GM23248 (cell line): ENCODE measurements around the gene TNFRSF12A. TPM values are rescaled to one million over a fixed set of nuclear protein-coding genes. Genes with fewer than 3 reads are reported as not detected.

Source experiments
- DNase-seq: peaks from one replicate; pipeline ENCODE4 v3.0.0-alpha.2; 2015
- H2AFZ ChIP-seq: fragments of 200-600 bp; sonication (generic); 2 replicates; pipeline ENCODE4 v1.6.1; 2016; ENCODE audit warnings: antibody characterized with exemption
- H3F3A ChIP-seq: fragments of 200-600 bp; sonication (generic); 2 replicates; pipeline ENCODE4 v1.6.1; 2016; ENCODE audit warnings: mild to moderate bottlenecking, antibody characterized with exemption, mixed run types; ENCODE audit not compliant: insufficient read depth
- H3K27ac ChIP-seq: fragments of 200-600 bp; sonication (generic); 2 replicates; pipeline ENCODE4 v1.5.1; 2016; ENCODE audit warnings: mild to moderate bottlenecking
- H3K27me3 ChIP-seq: fragments of 200-600 bp; sonication (generic); replicated peaks from 2 replicates; pipeline ENCODE4 v1.6.1; 2016; ENCODE audit warnings: mild to moderate bottlenecking; ENCODE audit not compliant: insufficient read depth
- H3K36me3 ChIP-seq: fragments of 200-600 bp; sonication (generic); 2 replicates; pipeline ENCODE4 v1.6.1; 2016; ENCODE audit warnings: low read depth, mild to moderate bottlenecking
- H3K4me1 ChIP-seq: fragments of 200-600 bp; sonication (generic); 2 replicates; pipeline ENCODE4 v1.6.1; 2016; ENCODE audit warnings: mild to moderate bottlenecking; ENCODE audit not compliant: insufficient read depth
- H3K4me2 ChIP-seq: fragments of 200-600 bp; sonication (generic); one replicate; pipeline ENCODE4 v1.6.1; 2016; ENCODE audit warnings: mild to moderate bottlenecking; ENCODE audit not compliant: unreplicated experiment
- H3K4me3 ChIP-seq: fragments of 200-600 bp; sonication (generic); 2 replicates; pipeline ENCODE4 v1.5.1; 2016; ENCODE audit warnings: mild to moderate bottlenecking
- H3K79me2 ChIP-seq: fragments of 200-600 bp; sonication (generic); 2 replicates; pipeline ENCODE4 v1.6.1; 2016; ENCODE audit warnings: mild to moderate bottlenecking; ENCODE audit not compliant: insufficient read depth
- H3K9ac ChIP-seq: fragments of 200-600 bp; sonication (generic); 2 replicates; pipeline ENCODE4 v1.6.1; 2016; ENCODE audit warnings: mild to moderate bottlenecking
- H3K9me2 ChIP-seq: fragments of 200-600 bp; sonication (generic); 2 replicates; pipeline ENCODE4 v1.6.1; 2016; ENCODE audit warnings: mixed run types, mild to moderate bottlenecking, moderate library complexity; ENCODE audit not compliant: insufficient read depth
- H3K9me3 ChIP-seq: fragments of 200-600 bp; sonication (generic); one replicate; pipeline ENCODE4 v1.6.1; 2017; ENCODE audit warnings: low read depth
- H4K20me1 ChIP-seq: fragments of 200-600 bp; sonication (generic); 2 replicates; pipeline ENCODE4 v1.6.0; 2016; ENCODE audit not compliant: insufficient read depth
- EZH2 ChIP-seq: fragments of 200-600 bp; sonication (generic); IDR thresholded peaks from 2 replicates; pipeline ENCODE4 v1.6.1; 2018; ENCODE audit warnings: antibody characterized with exemption, mild to moderate bottlenecking; ENCODE audit not compliant: insufficient read depth, poor library complexity, severe bottlenecking
- EZH2phosphoT487 ChIP-seq: fragments of 200-600 bp; sonication (generic); IDR thresholded peaks from 2 replicates; pipeline ENCODE4 v1.6.1; 2018; ENCODE audit warnings: antibody characterized with exemption, moderate library complexity, mild to moderate bottlenecking, low read depth; ENCODE audit not compliant: insufficient read depth
- WGBS, 2 experiments: methylation state at CpG; one replicate each; pipeline ENCODE4 v1.1.6; 2015 to 2017; ENCODE audit warnings: low lambda C conversion rate in 2 of 2, low coverage in 1 of 2; ENCODE audit errors: missing lambda C conversion rate in 2 of 2; 5-methylcytosine and 5-hydroxymethylcytosine counted together
- in situ Hi-C: fragments of 300-500 bp; cut with MboI; formaldehyde crosslinking; loops from 2 replicates; pipeline ENCODE4 v1.15.0; 2020
- polyA plus RNA-seq: library from polyadenylated mRNA; unstranded; fragments of >200 nt; fragmentation: Nextera tagmentation; extraction: Ambion mirVana; gene quantifications from 2 replicates; pipeline ENCODE4 v1.2.1, GENCODE V29; 2016
- total RNA-seq: library from RNA; depleted of rRNA; stranded (reverse); fragments of >200 nt; shearing (Covaris generic); gene quantifications from 2 replicates; pipeline ENCODE4 v1.2.3, GENCODE V29; 2014

The TNFRSF12A gene
- total and polyA plus RNA-seq, 2 experiments from 2014 or later: 735 to 864 TPM

- TF ChIP-seq EZH2phosphoT487 (no peak), EZH2 (no peak)
- in situ Hi-C loops: no loop called here
Observed at GRCh38 chr16:2976201-2976600, 44.0 kb upstream of the TNFRSF12A start.

GRCh38 chr16:2976673-2977072 lies 43.5 kb upstream of the TNFRSF12A start:
- no peak for TF ChIP-seq EZH2
- TF ChIP-seq EZH2phosphoT487: no peak

More at GRCh38 chr16:2976201-2976600, 44.0 kb upstream of the TNFRSF12A start:
- H3K36me3 ChIP-seq: no peaks in the 10 kb centered on the region
- H3F3A ChIP-seq: no peaks in the 10 kb centered on the region
- no peak for DNase-seq
- no peak overlapping the region for H3K9ac ChIP-seq
- H3K27ac ChIP-seq: no peak overlapping the region
- no peaks in the 10 kb centered on the region for H3K9me3 ChIP-seq
- no peaks in the 10 kb centered on the region for H3K79me2 ChIP-seq
- H3K9me2 ChIP-seq: no peaks in the 10 kb centered on the region
- no peak overlapping the region for H3K4me2 ChIP-seq
- H3K4me1 ChIP-seq: no peaks in the 10 kb centered on the region
- H2AFZ ChIP-seq: no peak overlapping the region
- H4K20me1 ChIP-seq: no peaks in the 10 kb centered on the region
- 91 to 92% methylated on average over 7 of the region's 7 CpGs for WGBS, 2 experiments
- H3K27me3 ChIP-seq: no peaks in the 10 kb centered on the region
- H3K4me3 ChIP-seq: no peak overlapping the region

GRCh38 chr16:2977440-2977839 lies 42.7 kb upstream of the TNFRSF12A start:
- H3K4me1 ChIP-seq: no peaks in the 10 kb centered on the region
- DNase-seq: no peak
- H4K20me1 ChIP-seq: no peaks in the 10 kb centered on the region
- H3K9me3 ChIP-seq: no peaks in the 10 kb centered on the region
- H3K27ac ChIP-seq: no peak overlapping the region
- H3K9ac ChIP-seq: no peak overlapping the region
- no peak overlapping the region for H3K4me2 ChIP-seq
- no peaks in the 10 kb centered on the region for H3K79me2 ChIP-seq
- 76 to 79% methylated on average over 6 of the region's 6 CpGs for WGBS, 2 experiments
- H3K36me3 ChIP-seq: no peaks in the 10 kb centered on the region
- TF ChIP-seq EZH2phosphoT487: no peak
- TF ChIP-seq EZH2: no peak
- no peak overlapping the region for H3K4me3 ChIP-seq
- H2AFZ ChIP-seq: no peak overlapping the region
- no peaks in the 10 kb centered on the region for H3F3A ChIP-seq
- in situ Hi-C loops: no loop called here
- no peaks in the 10 kb centered on the region for H3K27me3 ChIP-seq
- no peaks in the 10 kb centered on the region for H3K9me2 ChIP-seq

More at GRCh38 chr16:2976673-2977072, 43.5 kb upstream of the TNFRSF12A start:
- Histone ChIP-seq H2AFZ (no peak overlapping the region), H3F3A (no peaks in the 10 kb centered on the region), H3K36me3 (no peaks in the 10 kb centered on the region), H3K4me2 (no peak overlapping the region), H3K9me2 (no peaks in the 10 kb centered on the region), H3K27ac (no peak overlapping the region), H3K27me3 (no peaks in the 10 kb centered on the region), H3K9ac (no peak overlapping the region), H4K20me1 (no peaks in the 10 kb centered on the region), H3K9me3 (no peaks in the 10 kb centered on the region), H3K4me1 (no peaks in the 10 kb centered on the region), H3K4me3 (no peak overlapping the region), H3K79me2 (no peaks in the 10 kb centered on the region)
- in situ Hi-C loops: no loop called here
- WGBS, 2 experiments: 97 to 99% methylated on average over 6 to 15 of the region's 15 CpGs
- no peak for DNase-seq

GRCh38 chr16:2979669-2980226 lies 40.4 kb upstream of the TNFRSF12A start:
- H3K36me3 ChIP-seq: no peaks in the 10 kb centered on the region
- H3K4me1 ChIP-seq: no peaks in the 10 kb centered on the region
- no peaks in the 10 kb centered on the region for H3K79me2 ChIP-seq
- peak overlapping the region; percentile 97 for H3K9ac ChIP-seq
- no peaks in the 10 kb centered on the region for H3K27me3 ChIP-seq
- 2 to 3% methylated on average over 24 to 43 of the region's 43 CpGs for WGBS, 2 experiments
- no peaks in the 10 kb centered on the region for H4K20me1 ChIP-seq
- peak overlapping the region; percentile 87 for H3K4me2 ChIP-seq
- TF ChIP-seq EZH2 (no peak), EZH2phosphoT487 (no peak)
- in situ Hi-C loops: no loop called here
- DNase-seq: peak; percentile 50
- no peaks in the 10 kb centered on the region for H3F3A ChIP-seq
- peak overlapping the region; percentile 82 for H3K4me3 ChIP-seq
- H3K9me2 ChIP-seq: no peaks in the 10 kb centered on the region
- no peak overlapping the region for H3K27ac ChIP-seq
- peak overlapping the region; percentile 88 for H2AFZ ChIP-seq
- H3K9me3 ChIP-seq: no peaks in the 10 kb centered on the region
